H1 (cell line): ENCODE data around the gene SRSF1. TPM values are rescaled to one million over a fixed set of nuclear protein-coding genes. Genes with fewer than 3 reads are reported as not detected.

Experiments
- CTCF ChIA-PET: fragments of 300-600 bp; sonication (Branson Sonifier 250); formaldehyde crosslinking; loops from one replicate; lab custom pipeline; 2021; ENCODE audit not compliant: partially characterized antibody; lab: Charles Lee
- POLR2A ChIA-PET: fragments of 300-600 bp; sonication (Branson Sonifier 250); formaldehyde crosslinking; loops from one replicate; lab custom pipeline; 2021; ENCODE audit warnings: inconsistent platforms; ENCODE audit not compliant: partially characterized antibody; lab: Charles Lee
- DNase-seq, 2 experiments: peaks; one replicate each; pipeline versions ENCODE4 v3.0.0 to v3.0.0-alpha.2; 2010 to 2022; ENCODE audit warnings: low spot score in 2 of 2, low read depth in 1 of 2, mixed read lengths in 1 of 2
- FAIRE-seq: peaks from 2 replicates; lab custom pipeline; 2011; peaks lifted over from hg19 to GRCh38; lab: Jason Lieb, UNC
- H2AFZ ChIP-seq: 2 replicates; pipeline ENCODE4 v1.8.1; 2012; ENCODE audit warnings: low read length, inconsistent platforms
- H2AK5ac ChIP-seq: 2 replicates; pipeline ENCODE4 v1.6.1; 2013; ENCODE audit warnings: low read depth, low read length
- H2BK120ac ChIP-seq: replicated peaks from 2 replicates; pipeline ENCODE3; 2013; ENCODE audit warnings: low read depth, low read length, inconsistent platforms
- H2BK12ac ChIP-seq: 2 replicates; pipeline ENCODE4 v1.6.1; 2013; ENCODE audit warnings: low read depth, low read length
- H2BK15ac ChIP-seq: 2 replicates; pipeline ENCODE4 v1.6.1; 2013; ENCODE audit warnings: low read length
- H2BK20ac ChIP-seq: 2 replicates; pipeline ENCODE4 v1.6.1; 2013; ENCODE audit warnings: low read length
- H2BK5ac ChIP-seq: 2 replicates; pipeline ENCODE4 v1.6.1; 2013; ENCODE audit warnings: low read depth, low read length
- H3K14ac ChIP-seq: 2 replicates; pipeline ENCODE4 v1.6.1; 2013; ENCODE audit warnings: inconsistent platforms; ENCODE audit not compliant: insufficient read length
- H3K18ac ChIP-seq: 2 replicates; pipeline ENCODE4 v1.6.1; 2013; ENCODE audit warnings: low read length; ENCODE audit errors: extremely low read depth
- H3K23ac ChIP-seq: 2 replicates; pipeline ENCODE4 v1.6.1; 2013; ENCODE audit warnings: inconsistent platforms; ENCODE audit not compliant: insufficient read length
- H3K23me2 ChIP-seq: 2 replicates; pipeline ENCODE4 v1.6.1; 2013; ENCODE audit warnings: low read depth, low read length
- H3K27ac ChIP-seq: 2 replicates; pipeline ENCODE4 v1.6.1; 2011; ENCODE audit warnings: low read depth, low read length, inconsistent platforms
- H3K27me3 ChIP-seq, 4 experiments: replicated peaks in 1 of 4; 1 replicate in 1 of 4; 2 replicates in 3 of 4; pipeline versions ENCODE4 v1.6.1 to v1.8.1; 2011 to 2013; ENCODE audit warnings: low read length in 3 of 4, mild to moderate bottlenecking in 3 of 4, inconsistent platforms in 2 of 4, mixed read lengths in 2 of 4, moderate library complexity in 1 of 4; ENCODE audit not compliant: control insufficient read depth in 3 of 4, insufficient read depth in 3 of 4; ENCODE audit errors: extremely low read depth in 1 of 4
- H3K36me3 ChIP-seq, 4 experiments: 2 replicates each; pipeline versions ENCODE4 v1.6.1 to v1.8.1; 2011 to 2013; ENCODE audit warnings: mild to moderate bottlenecking in 4 of 4, low read length in 3 of 4, moderate library complexity in 2 of 4, control low read depth in 1 of 4, inconsistent platforms in 1 of 4; ENCODE audit not compliant: insufficient read depth in 4 of 4, control insufficient read depth in 2 of 4
- H3K4ac ChIP-seq: replicated peaks from 2 replicates; pipeline ENCODE3; 2013; ENCODE audit warnings: low read length, low read depth, mixed read lengths, inconsistent platforms; ENCODE audit not compliant: insufficient read length
- H3K4me1 ChIP-seq, 4 experiments: replicated peaks in 1 of 4; 1 replicate in 1 of 4; 2 replicates in 3 of 4; pipeline versions ENCODE4 v1.6.1 to v1.8.1; 2011 to 2013; ENCODE audit warnings: low read length in 3 of 4, inconsistent platforms in 2 of 4, mixed read lengths in 1 of 4; ENCODE audit not compliant: insufficient read depth in 4 of 4, control insufficient read depth in 3 of 4
- H3K4me2 ChIP-seq, 2 experiments: 2 replicates each; pipeline versions ENCODE4 v1.6.1 to v1.8.1; 2011 to 2013; ENCODE audit warnings: low read depth in 2 of 2, low read length in 2 of 2, control low read depth in 1 of 2, inconsistent platforms in 1 of 2, mild to moderate bottlenecking in 1 of 2; ENCODE audit not compliant: insufficient read depth in 1 of 2
- H3K4me3 ChIP-seq, 4 experiments: fragments of 200-600, 300-600 bp in 1 of 4; sonication (generic), shearing (Covaris generic), sonication (Bioruptor Twin) in 1 of 4; 2 replicates each; pipeline versions ENCODE4 v1.5.1 to v1.8.1; 2011 to 2016; ENCODE audit warnings: low read length in 4 of 4, low read depth in 3 of 4, control low read depth in 2 of 4, inconsistent platforms in 2 of 4, mild to moderate bottlenecking in 2 of 4, mixed read lengths in 1 of 4, moderate library complexity in 1 of 4; ENCODE audit not compliant: insufficient read depth in 2 of 4; ENCODE audit errors: extremely low read depth in 1 of 4
- H3K56ac ChIP-seq: replicated peaks from 2 replicates; pipeline ENCODE3; 2013; ENCODE audit warnings: low read depth, mild to moderate bottlenecking, mixed read lengths, low read length, inconsistent platforms; ENCODE audit not compliant: insufficient read length
- H3K79me1 ChIP-seq: 2 replicates; pipeline ENCODE4 v1.6.1; 2013; ENCODE audit warnings: low read depth, low read length, control low read depth
- H3K79me2 ChIP-seq, 2 experiments: 2 replicates each; pipeline versions ENCODE4 v1.6.1 to v1.8.1; 2012 to 2013; ENCODE audit warnings: low read length in 2 of 2, mild to moderate bottlenecking in 2 of 2, inconsistent platforms in 1 of 2; ENCODE audit not compliant: insufficient read depth in 2 of 2, control insufficient read depth in 1 of 2
- H3K9ac ChIP-seq, 4 experiments: replicated peaks in 1 of 4; 1 replicate in 1 of 4; 2 replicates in 3 of 4; pipeline versions ENCODE4 v1.6.1 to v1.8.1; 2011 to 2013; ENCODE audit warnings: low read depth in 3 of 4, low read length in 3 of 4, control low read depth in 2 of 4, mild to moderate bottlenecking in 2 of 4, moderate library complexity in 2 of 4, inconsistent platforms in 1 of 4; ENCODE audit errors: extremely low read depth in 1 of 4
- H3K9me3 ChIP-seq, 2 experiments: 2 replicates each; pipeline versions ENCODE4 v1.6.1 to v1.8.1; 2012 to 2013; ENCODE audit warnings: mild to moderate bottlenecking in 2 of 2, moderate library complexity in 2 of 2, control low read depth in 1 of 2, inconsistent platforms in 1 of 2, low read depth in 1 of 2, low read length in 1 of 2, mixed read lengths in 1 of 2; ENCODE audit not compliant: insufficient read depth in 2 of 2
- H4K20me1 ChIP-seq, 2 experiments: replicated peaks in 1 of 2; 2 replicates each; pipeline versions ENCODE3 to v1.8.1; 2011 to 2013; ENCODE audit warnings: inconsistent platforms in 2 of 2, low read length in 2 of 2, mild to moderate bottlenecking in 1 of 2; ENCODE audit not compliant: insufficient read depth in 2 of 2, control insufficient read depth in 1 of 2
- H4K5ac ChIP-seq: 2 replicates; pipeline ENCODE4 v1.6.1; 2013; ENCODE audit warnings: low read length, low read depth, mixed read lengths, inconsistent platforms; ENCODE audit not compliant: insufficient read length
- H4K8ac ChIP-seq: 2 replicates; pipeline ENCODE4 v1.8.0; 2013; ENCODE audit warnings: mild to moderate bottlenecking, moderate library complexity, low read length, inconsistent platforms; ENCODE audit not compliant: insufficient read depth; ENCODE audit errors: extremely low read depth
- H4K91ac ChIP-seq: replicated peaks from 2 replicates; pipeline ENCODE3; 2013; ENCODE audit warnings: low read length, mixed read lengths, inconsistent platforms; ENCODE audit not compliant: insufficient read length
- ATF3 ChIP-seq: IDR thresholded peaks from 2 replicates; pipeline ENCODE4 v1.6.1; 2011; ENCODE audit warnings: low read depth, mild to moderate bottlenecking, low read length; ENCODE audit not compliant: insufficient read depth
- CHD1 ChIP-seq: IDR thresholded peaks from 2 replicates; pipeline ENCODE4 v1.6.1; 2012; ENCODE audit warnings: low read depth, low read length, improper control_type of control experiment
- CTBP2 ChIP-seq: IDR thresholded peaks from 2 replicates; pipeline ENCODE4 v1.7.0; 2011; ENCODE audit warnings: borderline replicate concordance, mild to moderate bottlenecking, moderate library complexity, mixed read lengths, low read length; ENCODE audit not compliant: insufficient read depth, insufficient read length
- GABPA ChIP-seq: IDR thresholded peaks from 2 replicates; pipeline ENCODE4 v1.6.1; 2011; ENCODE audit warnings: mild to moderate bottlenecking, low read length, moderate library complexity, borderline replicate concordance; ENCODE audit not compliant: insufficient read depth
- KDM1A ChIP-seq: fragments of 200-600, 300-600 bp; sonication (generic); IDR thresholded peaks from 2 replicates; pipeline ENCODE4 v1.7.1; 2016; ENCODE audit warnings: mild to moderate bottlenecking, low read length, borderline replicate concordance
- KDM4A ChIP-seq: IDR thresholded peaks from one replicate; pipeline ENCODE4 v1.7.1; 2012; ENCODE audit warnings: low read depth, mild to moderate bottlenecking, moderate library complexity, low read length, inconsistent platforms; ENCODE audit not compliant: severe bottlenecking
- RXRA ChIP-seq: IDR thresholded peaks from 2 replicates; pipeline ENCODE4 v1.6.1; 2011; ENCODE audit warnings: low read depth, mild to moderate bottlenecking, low read length, moderate library complexity; ENCODE audit not compliant: insufficient read depth
- SIX5 ChIP-seq: IDR thresholded peaks from 2 replicates; pipeline ENCODE4 v1.6.1; 2011; ENCODE audit warnings: mild to moderate bottlenecking, low read depth, low read length
- TAF7 ChIP-seq: optimal IDR thresholded peaks from 2 replicates; pipeline ENCODE3; 2011; ENCODE audit warnings: low read depth, mild to moderate bottlenecking, inconsistent platforms, low read length, moderate library complexity, borderline replicate concordance
- TBP ChIP-seq: IDR thresholded peaks from 2 replicates; pipeline ENCODE4 v1.6.1; 2011; ENCODE audit warnings: low read depth, low read length, improper control_type of control experiment
- TCF12 ChIP-seq: IDR thresholded peaks from 2 replicates; pipeline ENCODE4 v1.6.1; 2011; ENCODE audit warnings: low read depth, mild to moderate bottlenecking, low read length
- TEAD4 ChIP-seq: IDR thresholded peaks from 2 replicates; pipeline ENCODE4 v1.6.1; 2012; ENCODE audit warnings: low read depth, low read length, inconsistent platforms, mixed read lengths
- WGBS, 2 experiments: shearing (Covaris generic) in 1 of 2; methylation state at CpG; one replicate each; pipeline versions ENCODE4 v1.1.6 to v1.1.7; 2013 to 2015; ENCODE audit warnings: low lambda C conversion rate in 2 of 2, mixed read lengths in 2 of 2, inconsistent platforms in 1 of 2, low coverage in 1 of 2, missing lambda C conversion rate in 1 of 2; ENCODE audit not compliant: insufficient replicate concordance in 2 of 2, insufficient coverage in 1 of 2, insufficient read length in 1 of 2; ENCODE audit errors: extremely low coverage in 1 of 2, missing lambda C conversion rate in 1 of 2; 5-methylcytosine and 5-hydroxymethylcytosine counted together
- polyA plus RNA-seq, 7 experiments: library from polyadenylated mRNA; depleted of rRNA in 3 of 7; stranded (reverse) in 5 of 7; unstranded in 2 of 7; fragments of >200 nt in 5 of 7; fragments of 200-250 nt in 2 of 7; gene quantifications; 1 replicate in 5 of 7; 2 replicates in 1 of 7; 4 replicates in 1 of 7; pipeline versions ENCODE4 v1.2.1 to v1.2.3, GENCODE V29; 2011 to 2013; ENCODE audit warnings: missing spikeins in 2 of 7, mixed read lengths in 2 of 7
- total RNA-seq: library from RNA; stranded (reverse); fragmentation: NEBNext Ultra II Directional; extraction: Animal tissue kit (Norgen Biotek cat#: 25700); gene quantifications from 2 replicates; pipeline ENCODE4 v1.2.1, GENCODE V29; 2021

The SRSF1 gene
- total and polyA plus RNA-seq, 2 of the 8 experiments (the other 6 are each of a cell fraction or from before 2014, with no cell fraction given), result 149 to 429 TPM

GRCh38 chr17:58010067-58010799, 3.2 kb upstream of the SRSF1 start:
- Histone ChIP-seq H4K8ac (no peak overlapping the region), H3K18ac (no peak overlapping the region), H3K14ac (no peak overlapping the region), H3K23me2 (peaks cover 11% of the 10 kb centered on the region), H3K79me2 (peaks cover 8 to 18% of the 10 kb centered on the region in 2 experiments), H2BK20ac (no peak overlapping the region), H2BK120ac (no peak overlapping the region), H3K27ac (no peak overlapping the region), H3K56ac (no peak overlapping the region), H3K4ac (no peak overlapping the region), H3K4me1 (peaks cover 0 to 5% (median 3%) of the 10 kb centered on the region in 4 experiments; a peak in 3 of 7 replicates), H2BK12ac (no peak overlapping the region), H4K91ac (no peak overlapping the region), H2AFZ (no peak overlapping the region), H3K23ac (no peak overlapping the region), H3K27me3 (no peaks in the 10 kb centered on the region), H2AK5ac (no peak overlapping the region), H3K79me1 (no peaks in the 10 kb centered on the region), H3K36me3 (peaks cover 3 to 8% (median 6%) of the 10 kb centered on the region in 4 experiments), H4K5ac (no peak overlapping the region), H3K4me2 (no peak overlapping the region), H2BK5ac (no peak overlapping the region), H4K20me1 (peaks cover 5% of the 10 kb centered on the region in 2 experiments), H3K4me3 (no peak overlapping the region), H2BK15ac (no peak overlapping the region), H3K9ac (no peak overlapping the region), H3K9me3 (no peaks in the 10 kb centered on the region)
- ChIA-PET POLR2A (interaction anchor here (0.7 to 28.0 kb wide), 4 partner anchors 10 to 147 kb away, joined by 3 to 672 read pairs (median 148); partner anchors contain the start of genes DYNLL2 and MRPS23), CTCF (interaction anchor here (1.0 to 2.1 kb wide), 5 partner anchors 11 to 104 kb away, joined by 3 to 8 read pairs (median 3); no protein-coding TSS in a partner anchor)
- no peak for FAIRE-seq
- DNase-seq, result no peak
- 98% methylated on average over 8 of the region's 10 CpGs; no CpG with 5 or more reads in 1 of the 2 experiments for WGBS, 2 experiments
- TF ChIP-seq CHD1, result no peak
- TF ChIP-seq TCF12, result no peak
- TF ChIP-seq TAF7, result no peak
- TF ChIP-seq KDM1A, result no peak
- no peak for TF ChIP-seq ATF3
- TF ChIP-seq GABPA, result no peak
- TF ChIP-seq TBP, result no peak
- TF ChIP-seq KDM4A, result no peak
- no peak for TF ChIP-seq SIX5
- TF ChIP-seq CTBP2, result no peak
- TF ChIP-seq TEAD4, result no peak
- TF ChIP-seq RXRA, result no peak
